Ascending aorta (tissue), 2 donors: ENCODE data around the gene DNAH14. TPM values are rescaled to one million over a fixed set of nuclear protein-coding genes. Genes with fewer than 3 reads are reported as not detected.
"Not testable (repeated sequence)": the region's sequence is repeated elsewhere in the genome, so short reads cannot be mapped to it uniquely, and the experiment has no call there.

Experiments used
- DNase-seq, 2 donors: peaks; one replicate each; pipeline ENCODE4 v3.0.0-alpha.2; 2019; ENCODE audit warnings: low spot score in 2 of 2
- H3K27ac ChIP-seq, 2 donors: fragments of 200-600 bp; sonication (generic); one replicate each; pipeline ENCODE4 v1.5.1; 2016 to 2017; ENCODE audit warnings: mild to moderate bottlenecking in 1 of 2
- H3K27me3 ChIP-seq: fragments of 200-600 bp; sonication (generic); one replicate; pipeline ENCODE4 v1.5.1; 2017
- H3K36me3 ChIP-seq, 2 donors: fragments of 200-600 bp; sonication (generic); one replicate each; pipeline ENCODE4 v1.5.1; 2016
- H3K4me1 ChIP-seq, 2 donors: fragments of 200-600 bp; sonication (generic); one replicate each; pipeline ENCODE4 v1.5.1; 2016 to 2017; ENCODE audit warnings: mild to moderate bottlenecking in 1 of 2
- H3K4me3 ChIP-seq, 2 donors: fragments of 200-600 bp; sonication (generic); one replicate each; pipeline ENCODE4 v1.5.1; 2016 to 2017; ENCODE audit warnings: mild to moderate bottlenecking in 1 of 2
- H3K9me3 ChIP-seq, 2 donors: fragments of 200-600 bp; sonication (generic); one replicate each; pipeline ENCODE4 v1.5.1; 2016
- intact Hi-C: fragments of 100-400 bp; cut with DNase I; formaldehyde crosslinking; loops from one replicate; pipeline ENCODE4 v1.15.1; 2023
- total RNA-seq: library from RNA; depleted of rRNA; stranded (reverse); fragments of >200 nt; gene quantifications from one replicate; pipeline ENCODE4 v1.1.0, GENCODE V29; 2016
- TF ChIP-seq, protein P1 (sequence below), 3 experiments: fragments of 200-600 bp in 2 of 3; fragments of 450-650 bp in 1 of 3; sonication (generic) in 2 of 3; IDR thresholded peaks; one replicate each; pipeline ENCODE4 v1.5.1; 2016 to 2019; ENCODE audit warnings: antibody characterized with exemption in 3 of 3, mild to moderate bottlenecking in 1 of 3, moderate library complexity in 1 of 3

The DNAH14 gene
- total RNA-seq, 1 donor from 2014 or later, result 1.4 TPM

DNA sequence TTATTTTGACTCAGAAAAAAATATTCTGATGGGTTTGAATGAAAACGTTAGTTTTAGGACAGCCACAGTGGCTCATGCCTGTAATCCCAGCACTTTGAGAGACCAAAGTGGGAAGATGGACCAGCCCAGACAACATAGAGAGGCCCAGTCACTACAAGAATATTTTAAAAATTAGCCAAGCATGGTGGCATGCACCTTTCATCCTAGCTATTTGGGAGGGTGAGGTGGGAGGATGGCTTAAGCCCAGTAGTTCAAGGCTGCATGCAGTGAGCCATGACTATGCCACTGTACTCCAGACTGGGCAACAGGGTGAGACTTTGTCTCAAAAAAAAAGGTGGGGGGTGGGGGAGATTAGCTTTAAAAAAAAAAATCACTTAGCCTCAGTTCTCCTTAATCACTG, 370.9 kb downstream of the DNAH14 start:
- intact Hi-C loops, result no loop called here
- TF ChIP-seq, protein P1, sequence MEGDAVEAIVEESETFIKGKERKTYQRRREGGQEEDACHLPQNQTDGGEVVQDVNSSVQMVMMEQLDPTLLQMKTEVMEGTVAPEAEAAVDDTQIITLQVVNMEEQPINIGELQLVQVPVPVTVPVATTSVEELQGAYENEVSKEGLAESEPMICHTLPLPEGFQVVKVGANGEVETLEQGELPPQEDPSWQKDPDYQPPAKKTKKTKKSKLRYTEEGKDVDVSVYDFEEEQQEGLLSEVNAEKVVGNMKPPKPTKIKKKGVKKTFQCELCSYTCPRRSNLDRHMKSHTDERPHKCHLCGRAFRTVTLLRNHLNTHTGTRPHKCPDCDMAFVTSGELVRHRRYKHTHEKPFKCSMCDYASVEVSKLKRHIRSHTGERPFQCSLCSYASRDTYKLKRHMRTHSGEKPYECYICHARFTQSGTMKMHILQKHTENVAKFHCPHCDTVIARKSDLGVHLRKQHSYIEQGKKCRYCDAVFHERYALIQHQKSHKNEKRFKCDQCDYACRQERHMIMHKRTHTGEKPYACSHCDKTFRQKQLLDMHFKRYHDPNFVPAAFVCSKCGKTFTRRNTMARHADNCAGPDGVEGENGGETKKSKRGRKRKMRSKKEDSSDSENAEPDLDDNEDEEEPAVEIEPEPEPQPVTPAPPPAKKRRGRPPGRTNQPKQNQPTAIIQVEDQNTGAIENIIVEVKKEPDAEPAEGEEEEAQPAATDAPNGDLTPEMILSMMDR (IDR thresholded peaks at IDR 0.05), result no peak

DNA sequence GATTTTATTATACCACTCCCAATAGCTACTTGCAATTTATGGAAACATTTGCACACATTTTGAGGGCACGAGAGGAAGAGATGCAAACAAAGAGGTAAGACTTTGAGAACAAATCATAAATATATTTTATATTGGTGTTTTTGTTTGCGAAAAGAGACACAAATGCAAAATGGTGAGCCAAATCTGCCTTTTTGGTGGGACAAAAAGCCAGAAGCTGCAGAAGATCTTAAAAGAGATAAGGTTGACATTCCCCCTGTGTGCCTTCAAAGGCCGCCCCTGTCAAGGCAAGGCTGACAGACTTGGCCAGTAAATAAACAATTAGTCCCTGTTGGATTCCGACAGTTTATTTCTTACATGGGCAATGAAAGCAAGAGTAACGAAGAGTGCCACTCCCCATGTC, 375.5 kb downstream of the DNAH14 start:
- no peaks in the 10 kb centered on the region for H3K9me3 ChIP-seq
- TF ChIP-seq, protein P1 (IDR thresholded peaks at IDR 0.05), result no peak
- no peaks in the 10 kb centered on the region for H3K36me3 ChIP-seq
- DNase-seq, result no peak
- no peak overlapping the region for H3K4me3 ChIP-seq
- intact Hi-C loops, result no loop called here
- no peaks in the 10 kb centered on the region for H3K27me3 ChIP-seq
- no peaks in the 10 kb centered on the region for H3K4me1 ChIP-seq
- H3K27ac ChIP-seq, result no peak overlapping the region

More for the DNA sequence above, 370.9 kb downstream of the DNAH14 start:
- Histone ChIP-seq H3K27ac (no peak overlapping the region), H3K27me3 (no peaks in the 10 kb centered on the region), H3K4me3 (no peak overlapping the region), H3K36me3 (no peaks in the 10 kb centered on the region), H3K9me3 (no peaks in the 10 kb centered on the region), H3K4me1 (no peaks in the 10 kb centered on the region)
- DNase-seq, result no peak

DNA sequence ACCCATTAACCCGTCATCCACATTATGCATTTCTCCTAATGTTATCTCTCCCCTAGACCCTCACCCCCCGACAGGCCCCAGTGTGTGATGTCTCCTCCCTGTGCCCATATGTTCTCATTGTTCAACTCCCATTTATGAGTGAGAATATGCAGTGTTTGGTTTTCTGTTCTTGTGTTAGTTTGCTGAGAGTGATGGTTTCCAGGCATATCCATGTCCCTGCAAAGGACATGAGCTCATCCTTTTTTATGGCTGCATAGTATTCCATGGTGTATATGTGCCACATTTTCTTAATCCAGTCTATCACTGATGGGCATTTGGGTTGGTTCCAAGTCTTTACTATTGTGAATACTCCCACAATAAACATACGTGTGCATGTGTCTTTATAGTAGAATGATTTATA, 381.1 kb downstream of the DNAH14 start:
- intact Hi-C loops, result not testable (repeated sequence)

DNA sequence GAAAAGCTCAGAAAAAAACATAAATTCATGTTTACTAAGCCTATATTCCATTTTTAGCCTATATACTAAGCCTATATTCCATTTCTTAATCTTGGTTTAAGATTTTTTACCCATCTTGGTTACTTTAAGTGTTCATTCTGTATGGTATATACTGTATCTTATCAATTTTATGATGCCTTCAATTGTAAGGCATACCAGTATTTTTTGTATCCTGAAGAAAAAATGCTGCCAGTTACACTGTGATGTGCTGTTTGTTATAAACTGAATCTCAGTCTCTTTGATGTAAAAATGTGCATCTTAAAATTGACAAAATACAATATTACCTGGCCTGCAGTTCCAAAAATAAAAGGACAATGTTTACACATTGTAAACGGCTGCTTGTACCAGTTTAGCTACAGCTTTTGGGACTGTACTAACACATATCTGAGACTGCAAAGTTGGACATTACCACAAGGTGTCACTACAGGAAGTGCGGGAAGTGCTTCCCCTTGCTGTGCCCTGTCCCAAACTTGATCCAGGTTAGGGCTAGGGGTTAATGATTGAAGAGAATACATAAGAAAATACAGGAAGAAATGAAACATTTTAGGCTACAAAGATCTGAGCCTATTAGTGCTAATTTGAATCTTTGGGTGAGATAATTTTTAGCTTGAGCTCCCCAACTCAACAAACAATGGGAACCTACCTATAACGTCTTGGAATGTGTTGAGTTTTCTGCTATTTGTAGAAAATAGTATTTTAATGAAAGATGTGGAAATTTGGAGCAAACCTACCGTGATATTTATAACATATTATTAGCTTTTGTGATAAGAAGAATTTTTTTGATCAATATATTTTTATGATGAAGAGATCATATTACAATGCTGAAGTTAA, 389.5 kb downstream of the DNAH14 start:
- DNase-seq, result no peak
- H3K27me3 ChIP-seq, result no peaks in the 10 kb centered on the region
- TF ChIP-seq, protein P1 (IDR thresholded peaks at IDR 0.05), result peak; percentile 24 to 56 (median 30)
- H3K36me3 ChIP-seq, result no peaks in the 10 kb centered on the region
- H3K9me3 ChIP-seq, result no peaks in the 10 kb centered on the region
- H3K4me3 ChIP-seq, result no peak overlapping the region
- intact Hi-C loops, result no loop called here
- no peak overlapping the region for H3K27ac ChIP-seq
- H3K4me1 ChIP-seq, result no peaks in the 10 kb centered on the region

More for the DNA sequence above, 381.1 kb downstream of the DNAH14 start:
- H3K27ac ChIP-seq, DNase-seq, H3K4me3 ChIP-seq, H3K36me3 ChIP-seq, H3K4me1 ChIP-seq, H3K27me3 ChIP-seq, H3K9me3 ChIP-seq: not testable (repeated sequence)

DNA sequence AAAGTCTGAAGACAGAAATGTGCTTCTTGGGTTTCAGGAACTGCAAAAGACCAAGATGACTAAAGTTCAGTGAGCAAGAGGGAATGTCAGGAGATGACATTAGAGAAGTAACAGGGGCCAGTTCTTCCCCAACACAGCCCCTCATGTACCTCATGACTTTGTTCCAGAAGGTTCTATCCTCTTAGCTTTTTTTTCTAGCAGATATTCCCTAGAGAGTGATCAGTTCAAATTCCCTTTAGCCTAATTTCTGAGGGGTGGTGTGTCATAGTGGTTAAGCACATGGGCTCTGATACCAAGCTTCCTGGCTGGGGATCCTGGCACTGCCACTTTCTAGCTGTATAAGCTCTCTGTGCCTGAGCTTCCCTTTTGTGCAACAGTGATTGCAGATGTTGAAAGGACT, 390.4 kb downstream of the DNAH14 start:
- H3K4me1 ChIP-seq, result no peaks in the 10 kb centered on the region
- no peaks in the 10 kb centered on the region for H3K27me3 ChIP-seq
- intact Hi-C loops, result loop anchor here (10.0 kb wide), 1 partner anchor 655 kb away; no protein-coding TSS in a partner anchor
- H3K27ac ChIP-seq, result no peak overlapping the region
- no peaks in the 10 kb centered on the region for H3K9me3 ChIP-seq
- TF ChIP-seq, protein P1 (IDR thresholded peaks at IDR 0.05), result no peak
- no peaks in the 10 kb centered on the region for H3K36me3 ChIP-seq
- H3K4me3 ChIP-seq, result no peak overlapping the region
- no peak for DNase-seq

DNA sequence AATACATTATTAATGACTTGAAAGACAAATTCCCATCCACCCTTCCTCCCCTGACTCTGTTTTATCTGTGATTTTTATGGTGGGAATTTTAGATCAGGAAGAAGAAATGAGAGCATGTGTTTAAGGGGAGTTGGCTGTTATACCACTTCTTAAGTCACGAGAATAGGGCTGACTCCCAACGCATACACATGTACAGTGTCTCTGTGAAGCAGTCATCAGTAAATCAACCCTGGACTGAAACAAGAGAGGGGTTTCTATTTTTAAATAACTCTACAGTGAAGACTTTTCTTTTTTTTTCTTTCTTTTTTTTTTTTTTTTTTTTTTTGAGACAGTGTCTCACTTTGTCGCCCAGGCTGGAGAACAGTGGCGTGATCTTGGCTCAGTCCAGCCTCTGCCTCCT, 392.3 kb downstream of the DNAH14 start:
- Histone ChIP-seq H3K27ac (no peak overlapping the region), H3K36me3 (no peaks in the 10 kb centered on the region), H3K9me3 (no peaks in the 10 kb centered on the region), H3K4me1 (no peaks in the 10 kb centered on the region), H3K27me3 (no peaks in the 10 kb centered on the region), H3K4me3 (no peak overlapping the region)
- intact Hi-C loops, result loop anchor here (10.0 kb wide), 1 partner anchor 653 kb away; no protein-coding TSS in a partner anchor
- TF ChIP-seq, protein P1 (IDR thresholded peaks at IDR 0.05), result no peak
- no peak for DNase-seq
